ENCODE results near the gene SLC7A5. TPM values are rescaled to one million over a fixed set of nuclear protein-coding genes. Genes with fewer than 3 reads are reported as not detected.

SLC7A5 gene
- total RNA-seq, 1 donor from 2014 or later = 249 TPM

DNA sequence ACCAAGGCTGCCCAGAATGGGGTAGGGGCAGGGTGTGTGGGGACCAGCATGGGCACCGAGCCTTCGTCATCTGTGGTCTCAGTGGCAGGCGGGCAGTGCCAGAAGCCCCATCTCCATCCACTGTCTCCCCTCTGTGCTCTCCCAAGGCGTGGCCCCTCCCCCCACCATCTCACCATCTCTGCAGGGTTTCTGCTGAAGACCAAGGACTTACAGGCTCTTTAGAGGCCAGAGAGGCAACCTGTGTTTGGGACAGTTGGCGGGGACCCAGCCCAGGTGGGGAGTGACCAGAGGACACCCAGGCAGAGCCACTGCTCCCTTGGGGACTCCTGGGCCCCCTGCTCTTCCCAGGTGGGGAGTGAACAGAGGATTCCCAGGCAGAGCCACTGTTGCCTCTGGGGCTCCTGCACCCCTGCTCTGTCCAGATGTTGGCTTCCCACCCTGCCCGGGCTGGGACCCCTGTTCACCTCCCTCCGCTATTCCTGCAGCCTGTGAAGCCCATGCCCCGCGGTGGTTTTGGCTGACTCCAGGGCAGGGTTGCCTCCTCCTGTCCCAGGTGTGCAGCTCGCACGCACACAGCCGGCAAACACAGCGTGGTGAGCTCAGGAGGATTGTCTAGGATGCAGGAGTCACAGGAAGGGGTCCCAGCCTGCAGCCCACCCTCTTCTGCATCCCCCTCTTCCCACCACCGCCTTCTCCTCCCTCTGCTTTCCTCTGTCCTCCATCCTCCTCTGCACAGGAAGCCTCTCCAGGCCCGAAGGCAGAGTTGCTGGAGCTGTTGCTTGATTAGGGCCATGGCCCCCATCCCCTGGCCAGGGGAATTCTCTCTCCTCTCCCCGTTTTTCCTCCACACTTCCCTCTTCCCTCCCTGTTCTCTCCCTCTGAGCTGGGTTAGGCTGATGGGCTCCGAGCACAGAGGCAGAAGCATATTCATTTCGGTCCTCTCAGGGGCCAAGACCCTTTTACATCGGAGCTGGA, 45.0 kb downstream of the SLC7A5 start:
- H3K36me3 Mint-ChIP-seq (ENCODE audit: low read depth) = peaks cover 3% of the 10 kb centered on the region
- peak; percentile 77 for DNase-seq (ENCODE audit: low spot score)

DNA sequence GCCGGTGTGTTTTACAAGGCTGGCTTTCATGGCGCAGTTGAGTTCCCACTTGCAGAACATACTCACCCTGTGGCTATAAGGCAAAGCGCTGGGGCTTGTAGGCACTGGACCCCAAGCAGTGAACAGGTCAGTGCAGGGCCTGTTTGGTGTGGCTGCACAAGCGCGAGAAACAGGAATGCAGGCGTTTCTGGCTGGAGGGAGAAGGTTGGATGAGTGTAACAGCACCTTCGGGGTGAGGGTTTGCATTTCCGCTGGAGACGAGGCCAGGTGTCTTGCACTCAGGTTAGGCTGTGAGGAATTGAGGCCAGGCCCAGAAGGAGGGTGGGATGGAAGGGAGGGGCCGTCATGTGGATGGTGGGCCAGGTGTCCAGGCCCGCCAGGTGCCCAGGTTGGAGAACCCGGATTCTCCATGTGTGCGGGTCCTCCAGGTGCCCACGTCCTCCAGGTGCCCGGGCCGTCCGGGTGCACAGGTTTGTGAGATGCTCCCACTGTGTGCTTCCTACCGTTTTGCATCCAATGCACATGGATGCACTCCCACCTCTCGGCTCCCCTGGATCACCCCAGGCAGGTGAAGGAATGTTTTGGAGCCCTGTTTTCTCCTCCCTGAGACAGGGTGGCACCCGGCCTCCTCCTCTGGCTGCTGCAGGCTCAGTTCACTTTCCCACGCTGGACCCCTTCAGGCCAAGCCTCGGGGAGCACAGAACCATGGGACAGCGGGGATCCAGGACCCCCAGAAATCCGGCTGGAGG, 46.0 kb downstream of the SLC7A5 start:
- no peak overlapping the region for H3K27ac Mint-ChIP-seq (ENCODE audit: unreplicated experiment)
- no peaks in the 10 kb centered on the region for H3K27me3 Mint-ChIP-seq (ENCODE audit: low read depth)
- H3K4me1 Mint-ChIP-seq (ENCODE audit: low read depth) = no peaks in the 10 kb centered on the region
- TF ChIP-seq, protein P1, sequence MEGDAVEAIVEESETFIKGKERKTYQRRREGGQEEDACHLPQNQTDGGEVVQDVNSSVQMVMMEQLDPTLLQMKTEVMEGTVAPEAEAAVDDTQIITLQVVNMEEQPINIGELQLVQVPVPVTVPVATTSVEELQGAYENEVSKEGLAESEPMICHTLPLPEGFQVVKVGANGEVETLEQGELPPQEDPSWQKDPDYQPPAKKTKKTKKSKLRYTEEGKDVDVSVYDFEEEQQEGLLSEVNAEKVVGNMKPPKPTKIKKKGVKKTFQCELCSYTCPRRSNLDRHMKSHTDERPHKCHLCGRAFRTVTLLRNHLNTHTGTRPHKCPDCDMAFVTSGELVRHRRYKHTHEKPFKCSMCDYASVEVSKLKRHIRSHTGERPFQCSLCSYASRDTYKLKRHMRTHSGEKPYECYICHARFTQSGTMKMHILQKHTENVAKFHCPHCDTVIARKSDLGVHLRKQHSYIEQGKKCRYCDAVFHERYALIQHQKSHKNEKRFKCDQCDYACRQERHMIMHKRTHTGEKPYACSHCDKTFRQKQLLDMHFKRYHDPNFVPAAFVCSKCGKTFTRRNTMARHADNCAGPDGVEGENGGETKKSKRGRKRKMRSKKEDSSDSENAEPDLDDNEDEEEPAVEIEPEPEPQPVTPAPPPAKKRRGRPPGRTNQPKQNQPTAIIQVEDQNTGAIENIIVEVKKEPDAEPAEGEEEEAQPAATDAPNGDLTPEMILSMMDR (IDR thresholded peaks at IDR 0.05) = no peak
- no peak for DNase-seq (ENCODE audit: low spot score)
- H3K9me3 Mint-ChIP-seq (ENCODE audit: low read depth) = no peaks in the 10 kb centered on the region
- H3K4me3 Mint-ChIP-seq (ENCODE audit: unreplicated experiment) = no peak overlapping the region
- H3K36me3 Mint-ChIP-seq (ENCODE audit: low read depth) = peaks cover 3% of the 10 kb centered on the region

More for the DNA sequence above, 45.0 kb downstream of the SLC7A5 start:
- Mint-ChIP-seq H3K4me1 (ENCODE audit: low read depth) (no peaks in the 10 kb centered on the region), H3K4me3 (ENCODE audit: unreplicated experiment) (no peak overlapping the region), H3K9me3 (ENCODE audit: low read depth) (no peaks in the 10 kb centered on the region), H3K27ac (ENCODE audit: unreplicated experiment) (no peak overlapping the region), H3K27me3 (ENCODE audit: low read depth) (no peaks in the 10 kb centered on the region)
- TF ChIP-seq, protein P1 (IDR thresholded peaks at IDR 0.05) = no peak

GRCh38 chr16:87822108-87822970, 47.0 kb downstream of the SLC7A5 start:
- Mint-ChIP-seq H3K27me3 (ENCODE audit: low read depth) (no peaks in the 10 kb centered on the region), H3K4me3 (ENCODE audit: unreplicated experiment) (no peak overlapping the region), H3K4me1 (ENCODE audit: low read depth) (no peaks in the 10 kb centered on the region), H3K9me3 (ENCODE audit: low read depth) (peaks cover 6% of the 10 kb centered on the region), H3K27ac (ENCODE audit: unreplicated experiment) (no peak overlapping the region), H3K36me3 (ENCODE audit: low read depth) (no peaks in the 10 kb centered on the region)
- DNase-seq (ENCODE audit: low spot score) = no peak
- TF ChIP-seq, protein P1 (IDR thresholded peaks at IDR 0.05) = no peak

GRCh38 chr16:87821376-87822107, 47.8 kb downstream of the SLC7A5 start:
- TF ChIP-seq, protein P1 (IDR thresholded peaks at IDR 0.05) = no peak
- DNase-seq (ENCODE audit: low spot score) = no peak
- Mint-ChIP-seq H3K4me1 (ENCODE audit: low read depth) (no peaks in the 10 kb centered on the region), H3K9me3 (ENCODE audit: low read depth) (peaks cover 6% of the 10 kb centered on the region), H3K4me3 (ENCODE audit: unreplicated experiment) (no peak overlapping the region), H3K36me3 (ENCODE audit: low read depth) (no peaks in the 10 kb centered on the region), H3K27me3 (ENCODE audit: low read depth) (no peaks in the 10 kb centered on the region), H3K27ac (ENCODE audit: unreplicated experiment) (no peak overlapping the region)
